K562 (cell line): Measurements from ENCODE around the gene GEMIN2. TPM values are rescaled to one million over a fixed set of nuclear protein-coding genes. Genes with fewer than 3 reads are reported as not detected.

Source experiments
- ATAC-seq: fragments of 200-7000 bp; cut with Tn5 transposase; 3 replicates; pipeline ENCODE4 v1.9.1; 2020; ENCODE audit warnings: moderate library complexity
- BruUV-seq: library from RNA; stranded (reverse); fragments of 400-500 nt; replicated peaks from 2 replicates; lab custom pipeline; 2021; lab: Mats Ljungman, UMichigan
- CTCF ChIA-PET: fragments of 300-600 bp; formaldehyde crosslinking; extraction: SDS; loops from one replicate; lab custom pipeline; 2021; ENCODE audit warnings: low intra/inter-chr PET ratio; lab: Yijun Ruan, JAX
- POLR2A ChIA-PET: fragments of 300-600, 350-650 bp; sonication (Branson Sonifier 250); formaldehyde crosslinking; extraction: SDS; loops from one replicate; lab custom pipeline; 2021; ENCODE audit warnings: antibody characterized with exemption, inconsistent platforms; lab: Yijun Ruan, JAX
- DNase-seq, 4 experiments: peaks; one replicate each; pipeline versions ENCODE4 v3.0.0 to v3.0.0-alpha.2; 2011 to 2018; ENCODE audit warnings: low spot score in 3 of 4, mixed read lengths in 3 of 4; ENCODE audit errors: extremely low read depth in 1 of 4
- FAIRE-seq: peaks from 2 replicates; lab custom pipeline; 2011; peaks lifted over from hg19 to GRCh38; lab: Jason Lieb, UNC
- H2AFZ ChIP-seq: 2 replicates; pipeline ENCODE4 v1.6.0; 2011; ENCODE audit warnings: low read depth, low read length, control low read depth, inconsistent platforms
- H3K27ac ChIP-seq: fragments of 200-600 bp; 3 replicates; pipeline ENCODE4 v1.8.0; 2011; ENCODE audit warnings: low read depth, mild to moderate bottlenecking, control low read depth, inconsistent platforms, low read length, moderate library complexity, mixed read lengths; ENCODE audit errors: extremely low read depth
- H3K27me3 ChIP-seq, 2 experiments: fragments of 300-600 bp in 1 of 2; 2 replicates in 1 of 2; 3 replicates in 1 of 2; pipeline versions ENCODE4 v1.6.0 to v1.8.0; 2011; ENCODE audit warnings: inconsistent platforms in 2 of 2, low read length in 2 of 2, mild to moderate bottlenecking in 1 of 2, mixed read lengths in 1 of 2, moderate library complexity in 1 of 2; ENCODE audit not compliant: control insufficient read depth in 2 of 2, insufficient read depth in 2 of 2
- H3K36me3 ChIP-seq: fragments of 300-600 bp; 3 replicates; pipeline ENCODE4 v1.8.0; 2011; ENCODE audit warnings: mild to moderate bottlenecking, low read length, inconsistent platforms; ENCODE audit not compliant: control insufficient read depth, insufficient read depth
- H3K4me1 ChIP-seq, 2 experiments: fragments of 200-600 bp in 1 of 2; replicated peaks in 1 of 2; 2 replicates in 1 of 2; 3 replicates in 1 of 2; pipeline versions ENCODE4 v1.5.1 to v1.8.0; 2011; ENCODE audit warnings: inconsistent platforms in 2 of 2, low read length in 2 of 2, mild to moderate bottlenecking in 1 of 2, mixed read lengths in 1 of 2, moderate library complexity in 1 of 2; ENCODE audit not compliant: control insufficient read depth in 2 of 2, insufficient read depth in 2 of 2
- H3K4me2 ChIP-seq: 2 replicates; pipeline ENCODE4 v1.6.1; 2011; ENCODE audit warnings: low read length, control low read depth, inconsistent platforms, mixed read lengths; ENCODE audit not compliant: insufficient read depth
- H3K4me3 ChIP-seq: fragments of 200-600 bp; sonication (generic), shearing (Covaris generic); 2 replicates; pipeline ENCODE4 v1.5.1; 2016; ENCODE audit warnings: control low read depth, inconsistent platforms
- H3K79me2 ChIP-seq: fragments of 200-600 bp; 3 replicates; pipeline ENCODE4 v1.8.0; 2011; ENCODE audit warnings: low read length, inconsistent platforms; ENCODE audit not compliant: control insufficient read depth, insufficient read depth
- H3K9ac ChIP-seq, 2 experiments: 2 replicates each; pipeline versions ENCODE4 v1.6.0 to v1.6.1; 2011; ENCODE audit warnings: low read depth in 2 of 2, low read length in 2 of 2, control low read depth in 1 of 2, inconsistent platforms in 1 of 2, mild to moderate bottlenecking in 1 of 2, mixed read lengths in 1 of 2; ENCODE audit not compliant: insufficient read depth in 1 of 2
- H3K9me1 ChIP-seq: one replicate; pipeline ENCODE4 v1.6.0; 2011; ENCODE audit warnings: inconsistent platforms, mild to moderate bottlenecking, low read length, moderate library complexity; ENCODE audit not compliant: control insufficient read depth, insufficient read depth
- H3K9me3 ChIP-seq: replicated peaks from 2 replicates; pipeline ENCODE4 v1.5.1; 2011; ENCODE audit warnings: low read depth, low read length, inconsistent platforms; ENCODE audit not compliant: control insufficient read depth, insufficient read depth
- H4K20me1 ChIP-seq: replicated peaks from 2 replicates; pipeline ENCODE4 v1.6.1; 2011; ENCODE audit warnings: low read length, inconsistent platforms, mixed read lengths; ENCODE audit not compliant: control insufficient read depth, insufficient read depth
- ARID2 ChIP-seq: fragments of 450-650 bp; IDR thresholded peaks from 2 replicates; pipeline ENCODE4 v1.6.1; 2017; ENCODE audit warnings: antibody characterized with exemption, mild to moderate bottlenecking
- ARID3B ChIP-seq: fragments of 250-450 bp; sonication (Bioruptor Pico); IDR thresholded peaks from 2 replicates; pipeline ENCODE4 v1.4.0; 2020; ENCODE audit warnings: borderline replicate concordance
- BRD9 ChIP-seq: fragments of 450-650 bp; IDR thresholded peaks from 2 replicates; pipeline ENCODE4 v1.6.1; 2018; ENCODE audit warnings: low read depth; ENCODE audit not compliant: partially characterized antibody
- E2F5 ChIP-seq: sonication (generic); formaldehyde crosslinking; IDR thresholded peaks from 2 replicates; pipeline ENCODE4 v1.8.0; 2022; ENCODE audit warnings: mild to moderate bottlenecking, missing genetic modification reagents
- HINFP ChIP-seq: fragments of 450-650 bp; conservative IDR thresholded peaks from 2 replicates; pipeline ENCODE4 v1.6.1; 2016; ENCODE audit warnings: missing genetic modification characterization, low read depth, mild to moderate bottlenecking, control low read depth, missing compliant biosample characterization
- PRPF4 ChIP-seq: fragments of 200-400 bp; formaldehyde crosslinking; IDR thresholded peaks from one replicate; pipeline ENCODE4 v1.6.1; 2017; ENCODE audit warnings: low read length, low read depth, mild to moderate bottlenecking; ENCODE audit not compliant: insufficient read depth, poor library complexity, severe bottlenecking
- RBM25 ChIP-seq: fragments of 200-400 bp; formaldehyde crosslinking; IDR thresholded peaks from 2 replicates; pipeline ENCODE4 v1.6.1; 2018; ENCODE audit warnings: low read length, low read depth, moderate library complexity; ENCODE audit not compliant: severe bottlenecking
- SFPQ ChIP-seq: fragments of 200-400 bp; formaldehyde crosslinking; IDR thresholded peaks from 2 replicates; pipeline ENCODE4 v1.6.1; 2017; ENCODE audit warnings: mild to moderate bottlenecking, low read depth, low read length, moderate library complexity
- SIN3A ChIP-seq, 2 experiments: fragments of 150-350 bp in 1 of 2; IDR thresholded peaks; 2 replicates each; pipeline ENCODE4 v1.6.1; 2011 to 2016; ENCODE audit warnings: borderline replicate concordance in 2 of 2, low read depth in 2 of 2, low read length in 2 of 2, mild to moderate bottlenecking in 2 of 2, moderate library complexity in 2 of 2; ENCODE audit not compliant: control insufficient read depth in 1 of 2
- SMAD4 ChIP-seq: fragments of 250-450 bp; sonication (Bioruptor Pico); conservative IDR thresholded peaks from 2 replicates; pipeline ENCODE4 v1.8.0; 2021; ENCODE audit warnings: inconsistent platforms, mild to moderate bottlenecking, moderate library complexity
- TCF15 ChIP-seq: fragments of 250-450 bp; sonication (Bioruptor Pico); IDR thresholded peaks from 2 replicates; pipeline ENCODE4 v1.8.0; 2022; ENCODE audit warnings: moderate library complexity, mild to moderate bottlenecking, inconsistent platforms
- ZNF586 ChIP-seq: fragments of 450-650 bp; formaldehyde crosslinking; conservative IDR thresholded peaks from 2 replicates; pipeline ENCODE4 v1.4.0; 2020; ENCODE audit warnings: mild to moderate bottlenecking, moderate library complexity
- ZNF785 ChIP-seq: fragments of 250-450 bp; sonication (Bioruptor Pico); IDR thresholded peaks from 2 replicates; pipeline ENCODE4 v1.4.0; 2020; ENCODE audit warnings: mild to moderate bottlenecking
- WGBS: fragments of 100-300 bp; shearing (Covaris generic); methylation state at CpG from one replicate; pipeline ENCODE4 v1.1.6; 2016; ENCODE audit warnings: low coverage, mixed read lengths; ENCODE audit not compliant: insufficient coverage; ENCODE audit errors: missing lambda C conversion rate; 5-methylcytosine and 5-hydroxymethylcytosine counted together
- in situ Hi-C: fragments of 300-500 bp; cut with MboI; formaldehyde crosslinking; loops from 4 replicates; pipeline ENCODE4 v1.15.0; 2018; ENCODE audit warnings: inconsistent platforms, mixed read lengths
- intact Hi-C: fragments of 100-400 bp; cut with micrococcal nuclease; formaldehyde crosslinking; loops from 2 replicates; pipeline ENCODE4 v1.14.2; 2022
- polyA plus RNA-seq, 8 experiments: library from polyadenylated mRNA; depleted of rRNA in 4 of 8; stranded (reverse) in 5 of 8; unstranded in 3 of 8; fragments of >200 nt; fragmentation: Nextera tagmentation in 2 of 8; fragmentation: Illumina TruSeq in 1 of 8; extraction: Ambion mirVana in 2 of 8; extraction: Trizol in 1 of 8; gene quantifications; 2 replicates each; pipeline versions ENCODE4 v1.2.1 to v1.2.3, GENCODE V29; 2011 to 2014; ENCODE audit warnings: inconsistent platforms in 1 of 8, missing spikeins in 1 of 8
- total RNA-seq, 7 experiments: library from RNA; depleted of rRNA in 6 of 7; stranded (reverse); fragments of >200 nt in 6 of 7; fragmentation: Illumina TruSeq in 2 of 7; extraction: Trizol in 2 of 7; gene quantifications; 2 replicates each; pipeline versions ENCODE4 v1.2.1 to v1.2.3, GENCODE V29; 2011 to 2021; ENCODE audit warnings: low replicate concordance in 1 of 7

Gene GEMIN2
- total and polyA plus RNA-seq, 9 of the 15 experiments (the other 6 are each of a cell fraction or from before 2014, with no cell fraction given) = 23.0 to 87.6 (median 45.5) TPM

- H3K9me1 ChIP-seq = no peaks in the 10 kb centered on the region
- H4K20me1 ChIP-seq = no peaks in the 10 kb centered on the region
- ChIA-PET CTCF (no interaction called here), POLR2A (interaction anchor here (0.7 to 1.3 kb wide), 5 partner anchors 39 to 153 kb away, joined by 3 to 4 read pairs (median 3); no protein-coding TSS in a partner anchor)
- H3K9me3 ChIP-seq = no peaks in the 10 kb centered on the region
- DNase-seq (no peak), ATAC-seq (no peak), FAIRE-seq (no peak)
- peaks cover 16% of the 10 kb centered on the region for H3K79me2 ChIP-seq
- peak overlapping the region; percentile 96 for H2AFZ ChIP-seq
- H3K4me1 ChIP-seq = peaks cover 0 to 4% of the 10 kb centered on the region in 2 experiments; a peak in 2 of 5 replicates
- peak overlapping the region; percentile 66 for H3K4me3 ChIP-seq
- peak overlapping the region; percentile 76 for H3K27ac ChIP-seq
- 28% methylated on average over 3 of the region's 3 CpGs for WGBS
- TSS peak; percentile 96 for BruUV-seq
- in situ Hi-C loops (loop anchor here (10.0 kb wide), 1 partner anchor 251 kb away; no protein-coding TSS in a partner anchor), intact Hi-C loops (loop anchor here (2.0 kb wide), 1 partner anchor 61 kb away; the partner anchor contains the start of gene PNN)
- H3K27me3 ChIP-seq = no peaks in the 10 kb centered on the region
- peaks cover 19% of the 10 kb centered on the region; the same call in 1 of the 3 replicates for H3K36me3 ChIP-seq
- peak overlapping the region; percentile 77 for H3K4me2 ChIP-seq
- peak overlapping the region in 1 of 2 experiments; percentile 81; a peak in 2 of 4 replicates for H3K9ac ChIP-seq
- TF ChIP-seq ARID2 (no peak), SFPQ (no peak), RBM25 (no peak), PRPF4 (no peak), TCF15 (CRISPR knock-in tag) (no peak), ARID3B (no peak), E2F5 (CRISPR knock-in tag) (no peak), ZNF785 (CRISPR knock-in tag) (no peak), SIN3A (IDR thresholded peaks at IDR 0.05; ENCODE audit: borderline replicate concordance in 2 of 2, control insufficient read depth in 1 of 2, low read depth in 2 of 2, low read length in 2 of 2) (no peak), ZNF586 (CRISPR knock-in tag) (no peak), BRD9 (no peak), SMAD4 (CRISPR knock-in tag) (no peak), HINFP (tag) (no peak)
These were observed 444 bp upstream of the GEMIN2 start for GRCh38 chr14:39113685-39114072.
